NT2/D1 (cell line): ENCODE data around the gene STK11.

Experiments used
- DNase-seq: peaks from one replicate; pipeline ENCODE4 v3.0.0-alpha.2; 2011; ENCODE audit warnings: low read depth, low spot score
- H3K27me3 ChIP-seq: 2 replicates; pipeline ENCODE4 v1.6.0; 2011; ENCODE audit warnings: mild to moderate bottlenecking; ENCODE audit not compliant: insufficient read length, insufficient read depth
- H3K36me3 ChIP-seq: 2 replicates; pipeline ENCODE4 v1.6.1; 2011; ENCODE audit warnings: mild to moderate bottlenecking, low read length, mixed read lengths; ENCODE audit not compliant: insufficient read depth, insufficient read length
- H3K4me1 ChIP-seq: 2 replicates; pipeline ENCODE4 v1.5.1; 2011; ENCODE audit not compliant: insufficient read depth, insufficient read length
- H3K4me3 ChIP-seq: 2 replicates; pipeline ENCODE4 v1.5.1; 2011; ENCODE audit warnings: low read depth; ENCODE audit not compliant: insufficient read length
- H3K9ac ChIP-seq: 2 replicates; pipeline ENCODE4 v1.6.0; 2011; ENCODE audit warnings: low read depth; ENCODE audit not compliant: insufficient read length
- H3K9me3 ChIP-seq: 2 replicates; pipeline ENCODE4 v1.5.1; 2011; ENCODE audit warnings: mild to moderate bottlenecking, low read length; ENCODE audit not compliant: insufficient read depth
- SUZ12 ChIP-seq: IDR thresholded peaks from 2 replicates; pipeline ENCODE4 v1.6.1; 2011; ENCODE audit not compliant: insufficient read length, insufficient read depth; ENCODE audit errors: extremely low read depth
- YY1 ChIP-seq: IDR thresholded peaks from 2 replicates; pipeline ENCODE4 v1.6.1; 2011; ENCODE audit not compliant: insufficient read length, insufficient read depth
- ZNF274 ChIP-seq: IDR thresholded peaks from 2 replicates; pipeline ENCODE4 v1.6.1; 2011; ENCODE audit warnings: mild to moderate bottlenecking, low read depth, low read length

The STK11 gene

GRCh38 chr19:1167687-1168571 is 37.6 kb upstream of the STK11 start:
- TF ChIP-seq SUZ12: no peak
- no peak for TF ChIP-seq YY1
- no peak for TF ChIP-seq ZNF274
- peaks cover 64% of the 10 kb centered on the region for H3K4me1 ChIP-seq
- H3K36me3 ChIP-seq: peaks cover 79% of the 10 kb centered on the region
- no peaks in the 10 kb centered on the region for H3K27me3 ChIP-seq
- peak overlapping the region; percentile 56 for H3K9ac ChIP-seq
- DNase-seq: no peak
- H3K4me3 ChIP-seq: no peak overlapping the region
- H3K9me3 ChIP-seq: no peaks in the 10 kb centered on the region

GRCh38 chr19:1168572-1169410 is 36.8 kb upstream of the STK11 start:
- peak overlapping the region; percentile 70 for H3K9ac ChIP-seq
- no peaks in the 10 kb centered on the region for H3K9me3 ChIP-seq
- DNase-seq: no peak
- peaks cover 70% of the 10 kb centered on the region for H3K36me3 ChIP-seq
- TF ChIP-seq SUZ12: no peak
- no peak for TF ChIP-seq YY1
- TF ChIP-seq ZNF274: no peak
- H3K4me3 ChIP-seq: no peak overlapping the region
- H3K27me3 ChIP-seq: no peaks in the 10 kb centered on the region
- peaks cover 60% of the 10 kb centered on the region for H3K4me1 ChIP-seq

GRCh38 chr19:1169411-1169791 is 36.2 kb upstream of the STK11 start:
- Histone ChIP-seq H3K9me3 (no peaks in the 10 kb centered on the region), H3K4me1 (peaks cover 57% of the 10 kb centered on the region), H3K27me3 (no peaks in the 10 kb centered on the region), H3K9ac (peak overlapping the region; percentile 70), H3K4me3 (no peak overlapping the region), H3K36me3 (peaks cover 67% of the 10 kb centered on the region)
- no peak for TF ChIP-seq ZNF274
- no peak for TF ChIP-seq YY1
- TF ChIP-seq SUZ12: no peak
- DNase-seq: no peak

- no peaks in the 10 kb centered on the region for H3K27me3 ChIP-seq
- H3K4me1 ChIP-seq: peaks cover 59% of the 10 kb centered on the region
- H3K9ac ChIP-seq: peak overlapping the region; percentile 26
- DNase-seq: no peak
- TF ChIP-seq SUZ12 (no peak), YY1 (no peak), ZNF274 (no peak)
- H3K9me3 ChIP-seq: no peaks in the 10 kb centered on the region
- H3K36me3 ChIP-seq: peaks cover 62% of the 10 kb centered on the region
- H3K4me3 ChIP-seq: peak overlapping the region; percentile 2
These were observed 35.4 kb upstream of the STK11 start for GRCh38 chr19:1169921-1170885.

GRCh38 chr19:1170938-1171754 is 34.4 kb upstream of the STK11 start:
- no peaks in the 10 kb centered on the region for H3K27me3 ChIP-seq
- H3K9ac ChIP-seq: no peak overlapping the region
- no peak for DNase-seq
- H3K9me3 ChIP-seq: no peaks in the 10 kb centered on the region
- no peak overlapping the region for H3K4me3 ChIP-seq
- H3K4me1 ChIP-seq: peaks cover 57% of the 10 kb centered on the region
- peaks cover 58% of the 10 kb centered on the region for H3K36me3 ChIP-seq
- no peak for TF ChIP-seq YY1
- TF ChIP-seq ZNF274: no peak
- no peak for TF ChIP-seq SUZ12

GRCh38 chr19:1171755-1172352 is 33.7 kb upstream of the STK11 start:
- Histone ChIP-seq H3K27me3 (no peaks in the 10 kb centered on the region), H3K9me3 (no peaks in the 10 kb centered on the region), H3K36me3 (peaks cover 51% of the 10 kb centered on the region), H3K9ac (peak overlapping the region; percentile 98), H3K4me3 (peak overlapping the region; percentile 84), H3K4me1 (peaks cover 52% of the 10 kb centered on the region)
- DNase-seq: no peak
- TF ChIP-seq SUZ12 (no peak), YY1 (no peak), ZNF274 (no peak)
